PFSK-1 (cell line): ENCODE data around the gene PCDHA9.

Experiments
- POLR2AphosphoS5 ChIP-seq: IDR thresholded peaks from 2 replicates; pipeline ENCODE4 v1.6.1; 2012; ENCODE audit warnings: low read depth, mild to moderate bottlenecking, control low read depth, low read length, moderate library complexity
- REST ChIP-seq, 2 experiments: IDR thresholded peaks; 2 replicates each; pipeline versions ENCODE4 v1.6.1 to v1.8.0; 2011 to 2012; ENCODE audit warnings: low read depth in 2 of 2, low read length in 2 of 2, control low read depth in 1 of 2, inconsistent platforms in 1 of 2, mild to moderate bottlenecking in 1 of 2, moderate library complexity in 1 of 2; ENCODE audit not compliant: insufficient read depth in 1 of 2

- no peak for TF ChIP-seq REST (IDR thresholded peaks at IDR 0.05; ENCODE audit: insufficient read depth in 1 of 2, low read depth in 2 of 2, low read length in 2 of 2)
- no peak for TF ChIP-seq POLR2AphosphoS5
These were observed 5.1 kb upstream of the PCDHA9 start for GRCh38 chr5:140842798-140843733.
